Endodermal cell (in vitro differentiated cells): ENCODE measurements around the gene SRPX. TPM values are rescaled to one million over a fixed set of nuclear protein-coding genes. Genes with fewer than 3 reads are reported as not detected.

Source experiments
- DNase-seq: peaks from one replicate; pipeline ENCODE4 v3.0.0-alpha.2; 2017
- H3K27ac ChIP-seq: 2 replicates; pipeline ENCODE4 v1.5.1; 2013; ENCODE audit warnings: mild to moderate bottlenecking, low read depth, low read length, moderate library complexity
- H3K27me3 ChIP-seq: 2 replicates; pipeline ENCODE4 v1.6.1; 2013; ENCODE audit warnings: mild to moderate bottlenecking, low read length, moderate library complexity; ENCODE audit not compliant: insufficient read depth, control insufficient read depth, poor library complexity, severe bottlenecking
- H3K36me3 ChIP-seq: 2 replicates; pipeline ENCODE4 v1.7.0; 2013; ENCODE audit warnings: mild to moderate bottlenecking, low read length, moderate library complexity; ENCODE audit not compliant: control insufficient read depth, insufficient read depth
- H3K4me1 ChIP-seq: one replicate; pipeline ENCODE4 v1.7.0; 2013; ENCODE audit warnings: low read length; ENCODE audit not compliant: control insufficient read depth, insufficient read depth
- H3K4me3 ChIP-seq: 2 replicates; pipeline ENCODE4 v1.5.1; 2013; ENCODE audit warnings: mild to moderate bottlenecking, low read length, moderate library complexity
- H3K9ac ChIP-seq: 2 replicates; pipeline ENCODE4 v1.6.1; 2013; ENCODE audit warnings: mild to moderate bottlenecking, low read length, moderate library complexity; ENCODE audit not compliant: poor library complexity, severe bottlenecking; ENCODE audit errors: extremely low read depth
- H3K9me3 ChIP-seq: 2 replicates; pipeline ENCODE4 v1.6.1; 2013; ENCODE audit warnings: mild to moderate bottlenecking, low read length, moderate library complexity; ENCODE audit not compliant: control insufficient read depth
- H3K27ac Mint-ChIP-seq: 2 replicates; pipeline ENCODE4 v1.8.0; 2020; ENCODE audit warnings: mixed read lengths
- H3K27me3 Mint-ChIP-seq: 2 replicates; pipeline ENCODE4 v1.8.0; 2021; ENCODE audit warnings: mild to moderate bottlenecking, mixed read lengths; ENCODE audit not compliant: insufficient read depth
- H3K36me3 Mint-ChIP-seq: 2 replicates; pipeline ENCODE4 v1.8.0; 2020; ENCODE audit warnings: low read depth, mixed read lengths
- H3K4me1 Mint-ChIP-seq: 2 replicates; pipeline ENCODE4 v1.8.0; 2020; ENCODE audit warnings: mixed read lengths
- H3K4me3 Mint-ChIP-seq: 2 replicates; pipeline ENCODE4 v1.8.0; 2020; ENCODE audit warnings: mild to moderate bottlenecking, moderate library complexity, mixed read lengths
- H3K9me3 Mint-ChIP-seq: 2 replicates; pipeline ENCODE4 v1.8.0; 2020; ENCODE audit warnings: mild to moderate bottlenecking, mixed read lengths
- CTCF ChIP-seq: fragments of 200-600 bp; sonication (generic); conservative IDR thresholded peaks from 2 replicates; pipeline ENCODE4 v1.5.0; 2021; ENCODE audit warnings: antibody characterized with exemption, mild to moderate bottlenecking
- WGBS, 2 experiments: methylation state at CpG; one replicate each; pipeline versions ENCODE4 v1.1.5 to v1.1.7; 2013; ENCODE audit warnings: missing lambda C conversion rate in 2 of 2, mixed read lengths in 1 of 2; ENCODE audit not compliant: insufficient coverage in 1 of 2, insufficient read length in 1 of 2; 5-methylcytosine and 5-hydroxymethylcytosine counted together
- long read RNA-seq, 4 experiments: library from polyadenylated mRNA in 2 of 4; library from RNA in 1 of 4; library from capped mRNA in 1 of 4; stranded (forward) in 3 of 4; unstranded in 1 of 4; transcript quantifications; one replicate each; pipeline ENCODE4 v2.0.0, GENCODE V29; 2020 to 2021; ENCODE audit warnings: inconsistent platforms in 1 of 4
- polyA plus RNA-seq, 2 experiments: library from polyadenylated mRNA; stranded (reverse); fragments of 50-300 nt; gene quantifications; one replicate each; pipeline ENCODE4 v1.2.3, GENCODE V29; 2013
- total RNA-seq, 2 donors: library from RNA; stranded (reverse); fragmentation: NEBNext Ultra II Directional in 1 of 2; extraction: Animal tissue kit (Norgen Biotek cat#: 25700) in 1 of 2; gene quantifications; 2 replicates in 1 of 2; 3 replicates in 1 of 2; pipeline ENCODE4 v1.2.1, GENCODE V29; 2021

SRPX gene, protein sequence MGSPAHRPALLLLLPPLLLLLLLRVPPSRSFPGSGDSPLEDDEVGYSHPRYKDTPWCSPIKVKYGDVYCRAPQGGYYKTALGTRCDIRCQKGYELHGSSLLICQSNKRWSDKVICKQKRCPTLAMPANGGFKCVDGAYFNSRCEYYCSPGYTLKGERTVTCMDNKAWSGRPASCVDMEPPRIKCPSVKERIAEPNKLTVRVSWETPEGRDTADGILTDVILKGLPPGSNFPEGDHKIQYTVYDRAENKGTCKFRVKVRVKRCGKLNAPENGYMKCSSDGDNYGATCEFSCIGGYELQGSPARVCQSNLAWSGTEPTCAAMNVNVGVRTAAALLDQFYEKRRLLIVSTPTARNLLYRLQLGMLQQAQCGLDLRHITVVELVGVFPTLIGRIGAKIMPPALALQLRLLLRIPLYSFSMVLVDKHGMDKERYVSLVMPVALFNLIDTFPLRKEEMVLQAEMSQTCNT
- total RNA-seq = 1 to 10 TPM; 1.8 to 3.4 TPM
- polyA plus RNA-seq (2013, experiment 1 of 2) = 7.1 TPM
- 7.5 TPM for polyA plus RNA-seq (2013, experiment 2 of 2)
- long read RNA-seq, experiment 1, partial matches to known transcripts = 1 of 3 reads
- long read RNA-seq, experiment 1, other reads (novel, unspliced or antisense) = 0 of 3 reads
- long read RNA-seq, experiment 2, partial matches to known transcripts = 1 of 3 reads
- long read RNA-seq, experiment 2, other reads (novel, unspliced or antisense) = 1 of 3 reads
- long read RNA-seq, experiment 3, transcript SRPX-201 (10 exons, 1,874 nt) = major isoform, 20 of 22 reads
- long read RNA-seq, experiment 3, partial matches to known transcripts = 0 of 22 reads
- long read RNA-seq, experiment 3, other reads (novel, unspliced or antisense) = 0 of 22 reads
- long read RNA-seq, experiment 4, partial matches to known transcripts = 1 of 1 reads
- long read RNA-seq, experiment 4, other reads (novel, unspliced or antisense) = 0 of 1 reads

GRCh38 chrX:38220415-38221390, at the start of gene SRPX:
TSS of gene SRPX (minus strand) at chrX:38220871. CDS start at chrX:38220792, 79 bp downstream.
- no peak for TF ChIP-seq CTCF
- H3K4me1 ChIP-seq = no peaks in the 10 kb centered on the region
- no peak within 1 kb of the TSS for H3K27ac ChIP-seq
- Mint-ChIP-seq H3K27me3 (peaks cover 49% of the 10 kb centered on the region), H3K4me3 (peak within 1 kb of the TSS; percentile 62), H3K36me3 (no peaks in the 10 kb centered on the region), H3K4me1 (peaks cover 6% of the 10 kb centered on the region), H3K27ac (no peak within 1 kb of the TSS), H3K9me3 (peaks cover 53% of the 10 kb centered on the region)
- peak; percentile 73 for DNase-seq
- H3K9me3 ChIP-seq = no peaks in the 10 kb centered on the region
- WGBS, 2 experiments = 0 to 5% methylated on average over 8 to 71 of the region's 76 CpGs
- no peaks in the 10 kb centered on the region for H3K36me3 ChIP-seq
- no peak within 1 kb of the TSS for H3K9ac ChIP-seq
- peaks cover 47% of the 10 kb centered on the region for H3K27me3 ChIP-seq
- peak within 1 kb of the TSS; percentile 78 for H3K4me3 ChIP-seq

GRCh38 chrX:38268011-38268410, 47.3 kb upstream of the SRPX start:
- H3K36me3 Mint-ChIP-seq = peaks cover 19% of the 10 kb centered on the region
- peaks cover 16% of the 10 kb centered on the region for H3K4me1 Mint-ChIP-seq
- DNase-seq = no peak
- H3K9me3 Mint-ChIP-seq = peaks cover 49% of the 10 kb centered on the region
- no peaks in the 10 kb centered on the region for H3K27me3 ChIP-seq
- H3K9ac ChIP-seq = no peak overlapping the region
- no peak overlapping the region for H3K4me3 Mint-ChIP-seq
- H3K27me3 Mint-ChIP-seq = no peaks in the 10 kb centered on the region
- 85 to 100% methylated on average over 1 to 3 of the region's 3 CpGs for WGBS, 2 experiments
- peaks cover 4% of the 10 kb centered on the region for H3K9me3 ChIP-seq
- H3K27ac ChIP-seq = no peak overlapping the region
- TF ChIP-seq CTCF = no peak
- no peaks in the 10 kb centered on the region for H3K4me1 ChIP-seq
- no peak overlapping the region for H3K27ac Mint-ChIP-seq
- no peak overlapping the region for H3K4me3 ChIP-seq
- no peaks in the 10 kb centered on the region for H3K36me3 ChIP-seq
